NT2/D1 (cell line): ENCODE measurements around the gene ETV3.
"Not testable (repeated sequence)": the region's sequence is repeated elsewhere in the genome, so short reads cannot be mapped to it uniquely, and the experiment has no call there.

Experiments used
- SUZ12 ChIP-seq: IDR thresholded peaks from 2 replicates; pipeline ENCODE4 v1.6.1; 2011; ENCODE audit not compliant: insufficient read length, insufficient read depth; ENCODE audit errors: extremely low read depth
- ZNF274 ChIP-seq: IDR thresholded peaks from 2 replicates; pipeline ENCODE4 v1.6.1; 2011; ENCODE audit warnings: mild to moderate bottlenecking, low read depth, low read length

DNA sequence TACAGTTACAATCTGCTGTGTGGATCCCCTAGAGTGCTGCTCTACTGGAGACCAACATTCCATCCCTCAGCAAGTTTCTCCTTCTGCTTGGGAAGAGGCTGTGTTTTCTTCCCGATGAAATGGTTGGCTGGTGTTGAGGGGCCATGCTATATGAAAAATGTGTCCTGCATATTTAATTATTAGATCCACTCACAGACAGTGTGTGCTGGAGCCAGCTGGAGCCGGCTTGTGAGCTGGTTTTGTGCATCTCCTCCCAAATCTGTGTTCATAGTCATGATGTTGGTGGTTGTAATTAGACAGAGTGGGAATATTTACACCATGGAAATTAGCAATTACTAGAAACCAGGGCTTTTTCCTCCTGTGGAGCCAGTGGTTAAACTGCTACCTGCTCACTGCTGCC, 34.4 kb upstream of the ETV3 start:
- not testable (repeated sequence) for TF ChIP-seq ZNF274, SUZ12
